HUES48 (cell line): ENCODE data around the gene RUFY1.
A peak's percentile ranks its signal among the peaks of the same experiment; 100 is the strongest.
"Not testable (repeated sequence)": the region's sequence is repeated elsewhere in the genome, so short reads cannot be mapped to it uniquely, and the experiment has no call there.

Source experiments
- H3K27ac ChIP-seq: one replicate; pipeline ENCODE4 v1.7.0; 2013; ENCODE audit warnings: low read depth, low read length, inconsistent platforms
- H3K27me3 ChIP-seq: 2 replicates; pipeline ENCODE4 v1.6.1; 2013; ENCODE audit warnings: mild to moderate bottlenecking, low read length; ENCODE audit not compliant: control insufficient read depth, insufficient read depth
- H3K36me3 ChIP-seq: 2 replicates; pipeline ENCODE4 v1.6.1; 2013; ENCODE audit warnings: low read length; ENCODE audit not compliant: control insufficient read depth, insufficient read depth
- H3K4me1 ChIP-seq: 2 replicates; pipeline ENCODE4 v1.6.1; 2013; ENCODE audit warnings: mild to moderate bottlenecking, low read length; ENCODE audit not compliant: control insufficient read depth, insufficient read depth
- H3K4me3 ChIP-seq: 2 replicates; pipeline ENCODE4 v1.5.1; 2013; ENCODE audit warnings: mild to moderate bottlenecking, low read depth, low read length
- H3K9ac ChIP-seq: 2 replicates; pipeline ENCODE4 v1.6.1; 2013; ENCODE audit warnings: mild to moderate bottlenecking, low read depth, low read length, moderate library complexity
- H3K9me3 ChIP-seq: 2 replicates; pipeline ENCODE4 v1.6.1; 2013; ENCODE audit warnings: low read length; ENCODE audit not compliant: control insufficient read depth, insufficient read depth

The RUFY1 gene

GRCh38 chr5:179542170-179542569, 8.2 kb upstream of the RUFY1 start:
- no peaks in the 10 kb centered on the region for H3K9me3 ChIP-seq
- no peak overlapping the region for H3K9ac ChIP-seq
- no peaks in the 10 kb centered on the region for H3K4me1 ChIP-seq
- H3K27me3 ChIP-seq: no peaks in the 10 kb centered on the region
- H3K27ac ChIP-seq: no peak overlapping the region
- H3K4me3 ChIP-seq: no peak overlapping the region
- H3K36me3 ChIP-seq: no peaks in the 10 kb centered on the region

GRCh38 chr5:179543275-179543674, 7.1 kb upstream of the RUFY1 start:
- H3K4me1 ChIP-seq, H3K27me3 ChIP-seq, H3K9ac ChIP-seq, H3K36me3 ChIP-seq, H3K27ac ChIP-seq, H3K9me3 ChIP-seq, H3K4me3 ChIP-seq: not testable (repeated sequence)

GRCh38 chr5:179553006-179553405, 2.7 kb downstream of the RUFY1 start:
- no peak overlapping the region for H3K27ac ChIP-seq
- H3K36me3 ChIP-seq: peaks cover 15% of the 10 kb centered on the region; the same call in 1 of the 2 replicates
- H3K4me1 ChIP-seq: peaks cover 17% of the 10 kb centered on the region
- no peaks in the 10 kb centered on the region for H3K27me3 ChIP-seq
- H3K9me3 ChIP-seq: no peaks in the 10 kb centered on the region
- H3K9ac ChIP-seq: no peak overlapping the region
- H3K4me3 ChIP-seq: no peak overlapping the region

- H3K27ac ChIP-seq: peak overlapping the region; percentile 21
- peaks cover 22% of the 10 kb centered on the region for H3K4me1 ChIP-seq
- H3K36me3 ChIP-seq: peaks cover 15% of the 10 kb centered on the region; the same call in 1 of the 2 replicates
- H3K4me3 ChIP-seq: no peak overlapping the region
- no peak overlapping the region for H3K9ac ChIP-seq
- H3K9me3 ChIP-seq: no peaks in the 10 kb centered on the region
- H3K27me3 ChIP-seq: no peaks in the 10 kb centered on the region
These were observed 3.5 kb downstream of the RUFY1 start for GRCh38 chr5:179553875-179554274.

GRCh38 chr5:179554981-179555380, 4.6 kb downstream of the RUFY1 start:
- H3K4me3 ChIP-seq: no peak overlapping the region
- H3K4me1 ChIP-seq: peaks cover 13% of the 10 kb centered on the region
- H3K9ac ChIP-seq: no peak overlapping the region
- H3K27me3 ChIP-seq: no peaks in the 10 kb centered on the region
- H3K27ac ChIP-seq: no peak overlapping the region
- H3K9me3 ChIP-seq: no peaks in the 10 kb centered on the region
- H3K36me3 ChIP-seq: peaks cover 15% of the 10 kb centered on the region; the same call in 1 of the 2 replicates

- peaks cover 30% of the 10 kb centered on the region for H3K36me3 ChIP-seq
- not testable (repeated sequence) for H3K4me1 ChIP-seq
These were observed 8.0 kb downstream of the RUFY1 start for GRCh38 chr5:179558261-179558799.

GRCh38 chr5:179558932-179559283, 8.6 kb downstream of the RUFY1 start:
- H3K27ac ChIP-seq: peak overlapping the region; percentile 97

More at GRCh38 chr5:179558261-179558799, 8.0 kb downstream of the RUFY1 start:
- H3K27ac ChIP-seq: peak overlapping the region; percentile 97
- peak overlapping the region; percentile 72 for H3K4me3 ChIP-seq
- H3K9ac ChIP-seq: peak overlapping the region; percentile 88
- not testable (repeated sequence) for H3K27me3 ChIP-seq, H3K9me3 ChIP-seq

GRCh38 chr5:179559284-179560252, 9.2 kb downstream of the RUFY1 start:
- Histone ChIP-seq H3K4me1 (peaks cover 5% of the 10 kb centered on the region; the same call in 1 of the 2 replicates), H3K4me3 (peak overlapping the region; percentile 72), H3K9ac (peak overlapping the region; percentile 88), H3K27me3 (no peaks in the 10 kb centered on the region), H3K36me3 (peaks cover 41% of the 10 kb centered on the region), H3K27ac (peak overlapping the region; percentile 97), H3K9me3 (no peaks in the 10 kb centered on the region)

More at GRCh38 chr5:179558932-179559283, 8.6 kb downstream of the RUFY1 start:
- Histone ChIP-seq H3K36me3 (peaks cover 36% of the 10 kb centered on the region), H3K4me3 (peak overlapping the region; percentile 72), H3K4me1 (peaks cover 5% of the 10 kb centered on the region; the same call in 1 of the 2 replicates), H3K9ac (peak overlapping the region; percentile 88), H3K9me3 (no peaks in the 10 kb centered on the region), H3K27me3 (no peaks in the 10 kb centered on the region)

- H3K4me3 ChIP-seq: no peak overlapping the region
- H3K4me1 ChIP-seq: no peaks in the 10 kb centered on the region
- no peak overlapping the region for H3K9ac ChIP-seq
- H3K27me3 ChIP-seq: no peaks in the 10 kb centered on the region
- H3K27ac ChIP-seq: no peak overlapping the region
- H3K9me3 ChIP-seq: no peaks in the 10 kb centered on the region
- H3K36me3 ChIP-seq: peaks cover 82% of the 10 kb centered on the region
These were observed 14.2 kb downstream of the RUFY1 start for GRCh38 chr5:179564526-179564925.

GRCh38 chr5:179568721-179569120, 18.4 kb downstream of the RUFY1 start:
- Histone ChIP-seq H3K36me3 (peaks cover 93% of the 10 kb centered on the region), H3K9me3 (no peaks in the 10 kb centered on the region), H3K27ac (no peak overlapping the region), H3K4me1 (no peaks in the 10 kb centered on the region), H3K27me3 (no peaks in the 10 kb centered on the region), H3K9ac (no peak overlapping the region), H3K4me3 (no peak overlapping the region)

- Histone ChIP-seq H3K27ac (no peak overlapping the region), H3K9me3 (no peaks in the 10 kb centered on the region), H3K9ac (no peak overlapping the region), H3K4me3 (no peak overlapping the region), H3K36me3 (peaks cover 85% of the 10 kb centered on the region), H3K27me3 (no peaks in the 10 kb centered on the region), H3K4me1 (no peaks in the 10 kb centered on the region)
These were observed 22.0 kb downstream of the RUFY1 start for GRCh38 chr5:179572386-179572785.
